GM18870 (cell line): ENCODE measurements around the gene OR4E2.
"Not testable (repeated sequence)": the region's sequence is repeated elsewhere in the genome, so short reads cannot be mapped to it uniquely, and the experiment has no call there.

Experiments
- ATAC-seq: cut with Tn5 transposase; IDR thresholded peaks from one replicate; pipeline ENCODE4 v1.9.1; 2021; ENCODE audit warnings: moderate library complexity; ENCODE audit not compliant: unreplicated experiment

OR4E2 gene

GRCh38 chr14:21653331-21653885 lies at the start of gene OR4E2:
Gene OR4E2 (plus strand): TSS chr14:21653835. CDS start chr14:21665083, 11,248 bp downstream.
- ATAC-seq: no peak

GRCh38 chr14:21612324-21612723 lies 41.3 kb upstream of the OR4E2 start:
- ATAC-seq: no peak

DNA sequence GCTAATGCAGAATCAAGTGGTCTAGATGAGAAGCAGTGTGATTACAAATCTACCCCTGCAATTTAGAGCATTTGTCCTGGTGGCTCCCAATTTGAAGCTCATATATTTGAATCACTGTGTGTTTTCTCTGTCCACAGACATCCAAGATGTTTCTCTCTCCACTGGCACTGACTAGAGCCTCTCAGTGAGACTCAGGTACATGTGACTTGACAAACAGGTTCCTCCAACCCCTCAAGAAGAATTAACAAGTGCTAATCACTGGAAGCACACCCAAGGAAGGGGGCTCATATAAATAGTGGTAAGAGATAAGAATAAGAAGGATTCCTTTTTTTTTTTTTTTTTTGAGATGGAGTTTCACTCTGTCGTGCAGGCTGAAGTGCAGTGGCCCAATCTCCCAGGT lies 39.4 kb upstream of the OR4E2 start:
- no peak for ATAC-seq

DNA sequence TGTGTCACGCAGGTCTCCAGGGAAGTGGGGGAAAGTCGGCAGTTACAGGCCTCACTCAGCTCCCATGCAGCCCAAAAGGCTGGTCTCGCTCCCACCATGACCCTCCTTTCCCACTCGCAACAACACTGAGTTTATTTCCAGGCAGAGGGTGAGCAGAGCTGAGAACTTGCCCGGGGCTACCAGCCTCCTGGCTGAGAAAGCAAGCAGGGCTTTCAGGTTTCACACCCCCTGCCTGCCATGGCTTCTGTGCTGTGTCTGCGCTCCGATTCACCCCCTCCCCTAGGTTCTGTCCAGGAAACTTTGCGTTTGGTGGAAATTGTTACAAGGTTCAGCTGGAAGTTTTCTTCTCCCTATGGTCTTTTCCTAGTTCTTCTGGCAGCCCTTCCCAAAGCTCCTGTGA lies 36.0 kb upstream of the OR4E2 start:
- no peak for ATAC-seq

- no peak for ATAC-seq
These were observed 27.0 kb upstream of the OR4E2 start for GRCh38 chr14:21626491-21627230.

DNA sequence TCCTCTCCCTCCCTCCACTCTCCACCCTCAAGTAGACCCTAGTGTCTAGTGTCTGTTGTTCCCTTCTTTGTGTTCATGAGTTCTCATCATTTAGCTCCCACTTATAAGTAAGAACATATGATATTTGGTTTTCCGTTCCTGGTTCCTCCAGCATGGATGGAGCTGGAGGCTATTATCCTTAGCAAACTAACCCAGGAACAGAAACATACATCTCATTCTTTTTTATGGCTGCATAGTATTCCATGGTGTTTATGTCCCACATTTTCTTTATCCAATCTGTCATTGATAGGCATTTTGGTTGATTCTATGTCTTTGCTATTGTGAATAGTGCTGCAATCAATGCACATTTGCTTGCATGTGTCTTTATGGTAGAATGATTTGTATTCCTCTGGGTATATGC lies 23.1 kb upstream of the OR4E2 start:
- ATAC-seq: not testable (repeated sequence)

GRCh38 chr14:21631084-21631483 lies 22.6 kb upstream of the OR4E2 start:
- ATAC-seq: no peak

DNA sequence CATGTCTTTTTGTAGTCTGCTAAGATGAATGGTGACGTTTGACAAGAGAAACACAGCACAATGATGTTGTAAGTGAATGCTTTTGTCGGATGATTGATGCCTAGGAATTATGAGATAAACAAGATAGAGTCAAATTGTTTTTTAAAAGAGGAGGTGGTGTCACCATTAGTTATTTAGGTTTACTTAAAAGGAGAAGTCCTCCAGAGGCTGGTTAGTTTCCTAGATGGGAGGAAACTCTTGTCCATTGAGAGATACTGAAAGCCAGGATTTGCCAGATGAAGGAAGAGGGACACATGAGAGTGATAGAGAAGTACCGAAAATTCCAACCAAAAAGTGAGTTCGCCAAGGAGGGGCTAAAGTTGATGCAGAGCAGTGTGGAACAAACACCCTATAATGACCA lies 18.8 kb upstream of the OR4E2 start, which contains the start of gene OR10G2:
TSS of gene OR10G2 (minus strand) at position 101 of the 400 bp plus-strand sequence. CDS start at position 3, 98 bp downstream.
- ATAC-seq: no peak

DNA sequence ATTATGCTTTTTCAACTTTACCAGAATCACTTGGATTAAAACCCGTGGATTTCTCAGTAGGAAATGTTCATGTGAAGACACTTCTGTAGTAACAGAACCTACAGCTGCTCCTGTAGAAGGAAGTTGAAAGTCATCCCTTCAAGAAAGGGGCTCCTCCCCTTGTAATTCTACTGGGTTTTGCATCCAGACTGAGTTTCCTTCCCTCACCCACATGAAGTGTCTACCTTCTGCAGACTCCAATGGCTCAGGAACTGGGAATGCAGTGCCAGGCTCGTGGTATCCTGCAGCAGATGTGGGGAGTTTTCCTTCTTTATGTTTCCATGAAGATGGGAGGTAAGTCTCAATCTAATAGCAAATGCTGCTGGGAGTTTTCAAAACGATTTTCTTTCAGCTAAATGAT lies 11.0 kb upstream of the OR4E2 start:
- ATAC-seq: no peak

- ATAC-seq: no peak
These were observed 10.2 kb upstream of the OR4E2 start for GRCh38 chr14:21643407-21643806.

DNA sequence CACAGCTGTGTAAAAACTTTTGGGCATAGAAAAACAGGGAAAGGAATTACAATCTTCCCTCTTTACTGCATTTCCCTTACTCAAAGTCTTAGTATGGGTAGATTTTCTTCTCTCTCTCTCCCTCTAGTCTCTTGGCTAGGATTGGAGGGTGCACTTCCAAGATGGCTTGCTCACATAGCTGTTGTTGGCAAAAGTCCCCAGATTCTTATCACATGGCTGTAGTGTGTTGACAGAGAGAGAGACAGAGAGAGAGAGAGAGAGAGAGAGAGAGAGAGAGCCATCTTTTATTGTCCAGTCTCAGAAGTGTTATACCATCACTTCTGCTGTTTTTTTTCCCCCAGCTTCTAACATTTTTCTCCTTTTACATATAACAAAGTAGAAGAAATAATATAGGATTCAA lies 6.3 kb upstream of the OR4E2 start:
- ATAC-seq: no peak

- ATAC-seq: no peak
These were observed 1.3 kb upstream of the OR4E2 start for GRCh38 chr14:21652209-21652808.

- no peak for ATAC-seq
These were observed 580 bp downstream of the OR4E2 start for GRCh38 chr14:21654215-21654614.

DNA sequence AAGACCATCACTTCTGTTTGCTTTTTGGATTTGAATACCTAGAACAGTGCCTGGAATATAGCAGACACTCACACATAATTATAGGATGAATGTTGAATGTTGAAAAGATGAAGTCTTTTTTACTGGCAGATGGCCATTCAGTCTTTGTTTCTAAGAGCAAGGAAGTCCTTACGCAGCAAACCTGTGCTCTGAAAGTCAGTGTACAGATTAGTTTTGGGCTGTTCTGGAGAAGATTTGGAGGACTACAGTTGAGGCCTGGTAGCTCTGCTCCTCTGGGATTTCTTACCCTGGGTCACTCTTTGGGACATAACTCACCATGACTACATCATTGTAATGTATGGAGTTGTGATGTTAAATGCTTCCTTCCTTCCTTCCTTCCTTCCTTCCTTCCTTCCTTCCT lies 3.3 kb downstream of the OR4E2 start:
- no peak for ATAC-seq

GRCh38 chr14:21668377-21668776 lies 14.7 kb downstream of the OR4E2 start:
- ATAC-seq: no peak

- ATAC-seq: no peak
These were observed 15.6 kb downstream of the OR4E2 start for GRCh38 chr14:21669284-21669683.

- ATAC-seq: no peak
These were observed 17.7 kb downstream of the OR4E2 start for GRCh38 chr14:21671371-21671770.

- ATAC-seq: no peak
These were observed 18.5 kb downstream of the OR4E2 start for GRCh38 chr14:21672116-21672515.

- no peak for ATAC-seq
These were observed 20.1 kb downstream of the OR4E2 start, which contains the start of gene OR4E1 for GRCh38 chr14:21673718-21674117. Gene OR4E1 (minus strand): TSS chr14:21673818. CDS start chr14:21670935, 2,883 bp downstream.

- ATAC-seq: no peak
These were observed 21.9 kb downstream of the OR4E2 start for GRCh38 chr14:21675566-21675965.

GRCh38 chr14:21680072-21680471 lies 26.4 kb downstream of the OR4E2 start:
- ATAC-seq: no peak

GRCh38 chr14:21686468-21686867 lies 32.8 kb downstream of the OR4E2 start:
- no peak for ATAC-seq
